NCI-H524 (cell line): ENCODE data around the gene THSD4.
A peak's percentile ranks its signal among the peaks of the same experiment; 100 is the strongest.

Experiments used
- DNase-seq, 2 experiments: peaks; one replicate each; lab custom pipeline; 2025; lab: John Stamatoyannopoulos, UW

The THSD4 gene

DNA sequence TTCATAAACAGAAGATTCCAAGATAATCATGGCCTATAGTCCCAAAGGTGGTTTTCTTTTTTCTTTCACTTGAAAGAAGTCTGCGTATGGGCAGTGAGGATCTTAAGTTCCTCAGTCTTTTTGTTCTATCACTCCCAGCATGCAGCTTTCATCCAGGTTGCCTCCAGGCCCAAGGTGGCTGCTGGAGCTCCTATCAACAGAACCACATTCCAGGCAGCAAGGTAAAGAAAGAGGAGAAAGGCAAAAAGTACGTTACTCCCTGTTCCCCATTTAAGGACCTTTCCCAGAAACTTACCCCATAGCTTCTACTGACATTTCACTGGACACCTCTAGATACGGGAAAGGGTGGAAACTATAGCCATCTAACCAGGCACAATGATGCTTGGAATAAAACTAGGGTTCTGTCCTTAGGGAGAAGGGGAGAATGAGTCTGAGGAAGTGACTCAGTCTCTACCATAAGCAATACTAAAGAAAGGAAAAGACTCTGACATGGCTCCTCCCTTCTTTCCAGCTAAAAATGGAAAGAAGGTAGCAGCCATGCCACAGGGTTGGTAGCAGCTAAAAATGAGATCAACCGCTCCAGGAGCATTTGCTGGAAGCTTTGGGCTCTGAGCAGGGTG is 381.2 kb downstream of the THSD4 start:
- DNase-seq = no peak

DNA sequence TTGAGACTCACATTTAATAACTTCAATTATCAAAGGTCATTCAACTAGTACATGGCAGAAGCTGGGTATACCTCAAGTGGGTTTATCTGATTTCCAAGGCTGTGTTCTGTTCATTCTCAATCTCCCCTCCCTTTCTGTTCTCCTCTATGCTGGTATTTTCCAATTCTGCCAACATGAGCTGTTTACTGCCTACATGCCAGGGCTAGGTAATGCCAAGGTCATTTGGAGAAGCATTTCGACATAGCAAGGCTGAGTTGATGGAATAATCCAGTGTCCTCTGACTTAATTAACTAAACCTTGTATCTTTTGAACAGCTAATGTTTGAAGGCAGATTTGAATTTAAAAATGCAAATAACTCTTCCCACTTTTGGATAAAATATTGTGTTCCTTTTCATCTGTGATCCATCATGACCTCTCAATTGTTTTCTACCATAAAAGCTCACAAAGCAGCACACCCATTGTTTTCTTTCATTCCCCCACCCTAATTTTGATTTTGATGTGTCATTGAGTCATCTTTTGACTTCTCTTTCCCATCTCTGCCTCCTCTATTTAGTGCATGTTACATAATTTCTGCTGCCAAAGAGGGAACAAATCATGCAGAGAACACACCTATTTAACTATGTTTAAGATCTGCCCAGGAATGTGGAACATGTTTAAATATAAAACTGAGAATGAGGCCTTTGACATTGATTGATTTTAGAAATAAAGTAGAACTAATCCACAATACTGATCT is 386.2 kb downstream of the THSD4 start:
- DNase-seq = no peak

DNA sequence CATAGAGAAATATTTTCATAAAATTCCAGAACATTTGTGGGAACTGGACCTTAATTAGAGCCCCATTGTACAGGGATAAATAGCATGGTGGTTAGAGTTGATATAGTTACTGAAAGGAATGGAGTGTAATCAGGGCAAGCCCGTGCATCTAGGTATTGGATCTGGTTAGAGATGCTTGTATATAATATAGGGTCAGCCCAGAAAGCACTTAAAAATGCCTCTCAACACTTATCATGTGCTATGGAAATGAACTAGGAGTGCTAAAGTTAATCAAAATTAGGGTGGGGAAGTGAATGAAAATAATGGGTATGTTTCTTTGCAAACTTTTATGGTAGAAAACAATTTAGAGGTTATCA is 386.8 kb downstream of the THSD4 start:
- no peak for DNase-seq

DNA sequence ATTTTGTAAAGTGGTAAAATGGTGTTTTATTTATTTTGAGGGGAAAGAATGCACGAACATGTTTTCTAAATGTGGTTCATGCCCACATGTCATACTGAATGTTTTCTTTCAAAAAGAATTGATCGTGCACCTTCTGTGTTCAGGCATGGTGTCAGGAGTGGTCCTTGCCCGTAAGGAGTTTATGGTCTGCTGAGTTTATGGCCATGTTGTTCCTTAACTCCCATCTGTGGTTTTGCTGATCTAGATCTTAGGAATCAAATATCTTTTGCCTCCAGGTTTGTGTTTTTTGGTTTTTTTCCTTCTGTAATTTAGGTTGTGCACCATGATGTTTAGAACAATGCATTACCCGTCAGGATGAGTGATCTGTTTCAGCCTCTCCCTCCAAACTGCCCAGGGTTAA is 390.7 kb downstream of the THSD4 start:
- no peak for DNase-seq

DNA sequence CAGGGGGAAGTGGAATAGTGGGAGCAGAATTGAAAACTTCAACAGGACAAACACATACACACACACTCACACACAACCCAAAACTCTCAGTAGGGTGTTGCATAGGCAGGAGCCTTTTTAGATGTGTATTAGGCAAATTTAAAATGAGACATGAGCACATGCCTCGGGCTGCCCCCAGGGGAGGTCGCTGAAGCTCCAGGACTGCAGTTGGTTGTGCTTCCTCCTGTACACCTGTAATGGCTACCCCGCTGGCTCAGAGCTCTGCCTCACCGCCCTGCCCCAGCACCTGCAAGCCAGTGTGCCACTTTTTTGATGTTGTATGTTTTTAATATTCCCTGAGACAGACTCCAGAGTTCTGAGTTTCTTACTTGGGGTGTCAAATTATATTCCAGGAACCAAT is 391.7 kb downstream of the THSD4 start:
- DNase-seq = no peak

DNA sequence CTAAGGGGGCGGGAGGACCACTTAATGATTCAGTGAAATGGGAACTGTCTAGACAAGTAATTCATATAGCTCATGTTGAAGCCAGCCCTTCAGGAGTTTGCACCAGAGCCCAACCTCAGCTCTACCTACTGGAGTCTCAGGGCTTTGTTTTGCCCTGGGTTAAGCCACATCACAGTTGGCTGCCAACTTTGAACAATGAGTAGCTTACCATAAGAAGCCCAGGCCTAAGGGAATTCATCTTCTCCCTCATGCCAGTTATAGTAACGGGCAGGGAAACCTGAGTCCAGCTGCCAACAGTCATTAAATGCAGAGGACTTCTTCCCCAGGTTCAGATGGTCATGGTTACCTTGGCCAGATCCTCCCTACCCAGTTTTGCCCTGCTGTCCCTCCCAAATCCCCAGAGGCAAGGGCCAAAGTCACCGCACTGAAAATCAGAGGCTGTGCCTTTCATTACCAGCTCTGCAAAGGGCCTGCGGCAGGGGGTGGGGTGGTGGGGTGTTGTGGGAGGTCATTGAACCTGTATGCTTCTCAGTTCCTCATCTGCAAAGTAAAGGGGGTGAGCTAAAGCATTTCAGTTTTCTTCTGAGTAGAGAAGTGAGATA is 392.9 kb downstream of the THSD4 start:
- no peak for DNase-seq

DNA sequence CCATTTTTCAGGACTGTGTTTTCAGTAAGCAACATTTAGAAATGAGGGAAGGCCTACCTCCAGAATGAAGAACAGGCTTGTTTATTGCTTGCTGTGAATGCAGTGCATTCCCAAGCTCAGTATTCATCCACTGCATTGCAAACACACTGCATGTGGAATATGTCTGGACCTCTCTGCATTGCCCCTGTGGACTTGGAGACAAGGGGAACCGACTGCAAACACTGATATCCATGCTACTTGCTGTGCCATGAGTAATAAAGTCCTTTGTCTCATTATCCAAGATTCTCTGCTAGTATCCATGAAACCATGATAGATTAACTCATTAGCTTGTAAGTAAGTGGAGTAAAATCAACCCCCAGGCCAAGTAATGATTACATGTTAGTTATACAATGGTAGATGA is 393.9 kb downstream of the THSD4 start:
- DNase-seq = no peak

DNA sequence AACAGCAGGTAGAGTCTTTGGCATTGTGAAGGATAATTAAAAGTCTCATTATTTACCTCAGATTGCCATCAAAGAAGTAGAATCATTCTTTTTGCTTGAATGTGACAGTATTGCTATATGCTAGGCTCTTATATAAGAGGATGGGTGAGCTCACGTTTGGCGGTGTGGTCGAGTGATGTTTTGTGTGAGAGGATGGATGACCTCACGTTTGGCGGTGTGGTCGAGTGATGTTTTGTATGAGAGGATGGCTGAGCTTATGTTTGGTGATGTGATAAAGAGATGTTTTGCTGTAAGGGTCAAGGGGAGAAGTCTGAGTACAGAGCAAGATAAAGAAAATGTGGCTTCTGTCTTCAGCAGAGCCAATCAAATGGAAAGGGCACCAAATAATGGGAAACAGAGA is 395.5 kb downstream of the THSD4 start:
- DNase-seq = no peak

DNA sequence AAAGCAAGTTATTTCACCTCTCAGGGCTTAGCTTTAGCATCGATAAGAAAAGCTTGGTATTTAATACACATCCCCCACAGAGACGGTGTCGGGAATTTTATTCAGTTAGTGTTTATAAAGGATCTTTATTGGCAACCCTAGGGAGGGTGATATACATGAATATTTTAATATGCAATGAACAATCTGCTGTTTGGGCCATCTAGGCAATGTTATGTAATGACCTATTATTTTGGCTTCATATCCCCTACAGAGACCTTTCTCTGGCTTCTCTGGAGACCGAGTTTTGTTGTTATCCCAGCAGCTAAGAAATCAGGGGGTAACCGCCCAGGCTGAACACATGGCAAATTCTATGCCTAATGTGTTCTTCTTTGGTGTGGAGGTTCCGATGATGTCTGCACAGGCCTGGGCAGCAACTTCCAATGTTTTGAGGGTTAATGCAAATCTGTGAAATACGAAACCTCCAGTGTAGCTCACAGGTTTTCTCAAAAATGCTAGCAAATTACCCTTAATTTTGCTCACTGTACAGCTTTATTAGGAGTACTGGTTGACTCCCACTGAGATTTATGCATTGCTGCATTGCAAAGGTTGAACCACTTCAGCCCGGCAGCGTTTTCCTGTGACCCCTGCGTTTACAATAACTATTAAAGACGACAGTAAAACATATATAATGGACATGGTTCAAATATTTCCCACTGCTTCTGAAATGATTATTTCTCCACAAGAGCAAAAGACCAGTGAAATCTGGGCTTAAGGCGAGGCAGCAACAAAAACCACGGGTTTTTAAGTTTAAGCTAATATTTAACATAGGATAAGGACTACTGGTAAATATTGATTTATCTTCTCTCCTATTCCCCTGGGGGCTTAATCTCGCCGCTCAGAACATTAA is 396.8 kb downstream of the THSD4 start:
- DNase-seq = no peak

DNA sequence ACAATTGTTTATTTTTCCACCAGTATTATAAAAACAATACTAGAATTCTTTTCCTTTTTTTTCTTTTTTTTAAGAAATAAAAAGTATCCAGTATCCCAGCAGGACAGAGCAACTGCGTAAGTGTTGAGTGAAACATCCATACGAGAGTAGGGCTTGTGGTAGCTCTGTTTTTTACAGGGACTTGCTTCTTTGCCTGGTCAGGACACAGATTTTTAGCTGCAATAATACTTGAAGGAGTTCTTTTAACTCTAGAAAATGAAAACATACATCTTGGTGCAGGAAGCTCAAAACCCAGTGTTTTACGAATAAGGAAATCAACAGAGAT is 397.4 kb downstream of the THSD4 start:
- no peak for DNase-seq

DNA sequence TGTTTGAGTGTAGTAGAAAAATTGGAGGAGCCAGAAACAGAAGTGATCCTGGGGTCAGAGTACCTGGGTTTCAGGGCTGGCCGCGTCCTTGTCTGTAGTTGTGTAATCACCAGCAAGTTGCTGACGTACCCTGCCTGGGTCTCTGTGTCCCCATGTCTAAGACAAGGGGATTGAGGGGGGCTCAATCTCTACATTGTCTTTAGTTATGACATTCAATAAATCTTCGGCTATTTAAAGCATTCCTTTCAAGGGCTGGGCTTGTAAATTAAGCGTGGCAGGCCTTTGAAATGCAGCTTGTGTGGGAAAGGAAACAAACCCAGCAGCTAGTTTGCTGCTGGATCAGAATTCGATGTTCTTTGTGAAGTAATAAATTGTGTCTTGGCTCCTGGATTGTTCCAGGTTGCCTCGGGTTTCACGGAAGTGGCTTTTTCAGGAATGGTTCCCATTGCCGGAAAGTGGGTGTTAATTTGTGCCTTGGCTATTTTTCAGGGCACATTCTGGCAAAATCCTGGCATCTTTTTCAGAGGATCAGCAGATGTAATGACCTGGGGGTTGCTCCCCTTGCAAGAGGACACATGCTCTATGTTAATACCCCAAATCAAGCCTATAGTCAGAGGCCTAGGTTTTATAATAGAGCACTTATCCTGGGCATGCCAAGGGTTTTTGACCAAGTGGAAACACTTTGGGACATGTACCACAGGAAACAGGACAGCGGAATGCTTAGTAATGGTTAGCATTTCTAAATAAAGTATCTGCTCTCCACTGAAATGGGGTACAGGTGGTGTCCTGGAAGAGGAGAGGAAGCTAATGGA is 400.3 kb downstream of the THSD4 start:
- no peak for DNase-seq

DNA sequence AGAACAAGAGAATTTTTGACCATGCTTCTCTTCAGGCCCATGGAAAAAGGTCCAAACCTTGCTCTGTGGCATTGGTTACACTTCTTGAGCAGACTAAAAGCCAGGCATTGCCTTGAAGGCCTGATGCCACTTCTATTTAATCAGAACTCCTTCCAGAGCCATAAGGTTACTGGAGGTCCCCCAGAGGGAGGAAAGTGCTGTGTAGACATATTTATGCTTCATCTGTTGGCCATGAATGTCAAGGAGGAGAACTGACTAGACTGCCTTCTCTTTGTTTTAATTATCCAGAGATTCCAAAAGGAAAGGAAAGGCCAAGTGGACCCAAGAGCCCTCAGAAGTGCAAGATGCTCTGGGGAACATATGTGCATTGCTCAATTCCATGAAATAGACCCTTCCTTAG is 402.5 kb downstream of the THSD4 start:
- no peak for DNase-seq

DNA sequence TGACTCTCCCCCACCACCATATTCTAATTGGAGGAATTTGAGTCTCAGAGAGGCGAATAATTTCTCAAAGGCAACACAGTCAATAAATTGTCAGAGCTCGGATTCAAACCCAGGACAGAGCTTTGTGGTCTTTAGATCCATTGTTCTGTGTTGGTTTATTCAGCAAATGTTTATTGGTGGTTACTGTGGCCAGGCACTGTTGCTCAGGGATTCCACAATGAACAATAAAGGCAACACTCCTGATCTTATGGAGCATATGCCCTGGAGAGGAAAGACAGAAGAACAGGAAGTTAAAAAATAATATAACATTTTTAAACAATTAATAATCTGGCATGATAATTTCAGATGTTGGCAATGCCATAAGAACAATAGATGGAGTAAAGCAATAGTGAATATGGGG is 403.4 kb downstream of the THSD4 start:
- no peak for DNase-seq

DNA sequence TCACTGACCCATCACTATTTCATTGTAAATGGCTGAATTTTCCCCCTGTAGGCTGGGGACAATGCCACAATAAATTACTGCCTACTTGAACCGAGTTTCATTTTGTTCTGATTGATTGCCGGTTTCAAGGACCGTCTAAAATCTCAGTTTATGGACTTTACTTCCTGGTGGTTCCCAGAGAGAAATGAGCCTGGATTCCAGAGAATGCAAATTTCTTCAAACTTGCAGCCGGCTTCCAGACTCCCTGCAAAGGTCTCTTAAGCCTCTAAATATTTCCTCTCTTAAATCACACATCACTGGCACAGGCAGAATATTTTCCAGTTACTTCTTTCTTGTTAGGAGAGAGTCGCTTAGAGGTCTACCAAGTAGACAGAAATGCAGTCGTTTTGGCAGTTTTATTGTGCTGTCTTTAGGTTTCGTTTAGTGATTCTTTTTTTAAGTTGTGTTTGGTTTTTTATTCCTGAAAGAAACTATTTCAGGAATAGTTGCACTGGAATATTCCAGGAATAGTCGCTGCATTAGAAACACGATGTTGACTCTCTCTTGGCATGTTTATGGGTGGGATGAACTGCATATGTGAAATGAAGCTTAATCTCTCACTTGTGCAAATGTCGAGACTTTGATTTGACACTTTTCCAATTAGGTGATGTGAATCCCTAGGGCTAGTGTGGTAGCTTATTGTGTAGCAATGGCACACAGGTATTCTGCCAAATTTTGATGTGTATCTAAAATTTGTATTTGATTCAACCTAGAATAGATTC is 411.0 kb downstream of the THSD4 start:
- no peak for DNase-seq

DNA sequence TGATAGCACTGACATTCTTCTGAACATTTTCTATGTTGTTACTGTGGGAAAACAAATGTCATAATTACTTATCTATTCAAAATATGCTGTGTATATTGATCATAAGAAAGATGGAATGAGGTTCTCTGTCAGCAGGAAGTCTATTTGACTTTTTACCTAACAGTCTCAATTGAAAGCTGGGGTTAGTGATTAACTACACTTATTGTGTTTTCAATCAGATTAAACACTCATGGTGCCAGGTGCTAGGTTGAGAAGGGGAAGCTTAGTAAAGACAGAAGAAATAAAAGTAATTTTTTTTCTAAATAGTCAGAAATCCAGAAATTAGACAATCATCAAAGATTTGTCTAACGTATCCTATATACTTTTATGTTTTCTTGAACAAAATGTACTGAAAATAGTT is 414.1 kb downstream of the THSD4 start:
- DNase-seq = peak in 1 of 2 experiments; percentile 21

DNA sequence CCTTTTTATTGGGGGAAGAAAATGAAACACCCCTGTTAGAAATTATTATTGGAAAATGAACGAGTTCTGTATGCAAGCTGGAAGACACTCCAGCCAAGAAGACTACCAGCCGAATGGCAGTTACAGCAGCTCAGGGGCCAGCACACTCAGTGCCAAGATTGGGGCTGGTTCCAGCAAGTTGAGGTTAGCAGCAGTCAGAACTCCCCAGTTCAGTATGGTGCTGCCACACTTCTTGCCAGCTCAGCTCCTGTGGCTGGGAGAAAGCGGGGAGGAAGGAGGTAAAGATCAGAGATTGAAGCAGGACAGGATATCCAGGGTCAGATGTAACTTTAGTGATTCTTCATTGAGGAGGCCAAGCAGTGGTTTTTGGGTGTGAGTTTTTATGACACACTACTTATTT is 414.8 kb downstream of the THSD4 start:
- no peak for DNase-seq

DNA sequence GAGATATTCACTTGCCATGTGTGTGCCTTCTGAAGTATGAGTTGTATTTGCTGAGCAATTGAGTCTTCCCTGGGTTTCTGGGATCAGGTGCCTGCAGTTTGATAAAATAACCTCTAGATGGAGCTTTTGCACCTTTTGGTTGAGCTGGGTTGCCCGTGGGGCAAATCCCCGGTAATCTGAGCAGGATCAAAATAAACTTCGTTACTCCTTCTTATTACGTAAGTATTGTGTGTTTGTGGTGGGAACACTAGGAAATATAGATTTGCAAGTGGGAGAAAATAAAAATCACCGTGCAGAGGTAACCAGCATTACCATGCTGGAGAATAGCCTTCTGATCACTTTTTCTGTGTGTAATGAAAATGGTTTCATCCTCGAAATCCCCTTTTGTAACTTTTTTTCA is 417.7 kb downstream of the THSD4 start:
- peak; percentile 33 to 68 for DNase-seq

DNA sequence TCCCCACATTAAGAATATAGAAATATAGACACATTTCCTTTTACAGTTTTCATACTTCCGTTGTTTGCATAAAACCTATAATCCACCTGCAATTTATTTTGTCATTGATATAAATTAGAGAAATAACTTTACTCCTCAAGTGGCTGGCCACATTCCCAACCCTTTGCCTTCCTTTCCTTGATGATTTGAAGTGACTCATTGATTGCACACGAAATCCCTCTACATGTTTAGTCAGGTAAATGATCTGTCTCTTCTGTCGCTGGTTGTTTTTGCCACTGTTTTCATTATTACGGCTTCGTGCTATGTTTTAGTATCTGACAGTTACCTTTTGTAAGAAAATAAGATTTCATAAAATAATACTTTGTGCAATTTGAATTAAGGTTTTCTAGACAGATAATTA is 422.9 kb downstream of the THSD4 start:
- DNase-seq = no peak

DNA sequence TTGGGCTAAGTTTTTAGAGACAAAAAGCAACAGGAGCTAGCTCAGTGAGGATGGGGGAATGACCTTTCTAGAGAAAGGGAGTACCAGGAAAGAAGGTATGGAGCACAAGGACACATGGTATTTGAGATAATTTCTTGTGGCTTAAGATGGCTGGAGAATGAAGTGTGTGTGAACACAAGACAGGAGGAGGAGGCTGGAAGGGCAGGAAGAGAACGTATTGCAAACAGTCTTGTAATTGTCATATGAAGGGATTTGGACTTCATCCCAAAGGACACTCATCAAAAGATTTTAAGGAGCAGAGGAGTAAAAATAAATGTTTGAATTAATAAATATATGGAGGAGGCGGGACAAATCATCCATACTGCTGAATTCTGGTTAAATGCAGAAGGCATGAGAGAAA is 426.5 kb downstream of the THSD4 start:
- DNase-seq = no peak

DNA sequence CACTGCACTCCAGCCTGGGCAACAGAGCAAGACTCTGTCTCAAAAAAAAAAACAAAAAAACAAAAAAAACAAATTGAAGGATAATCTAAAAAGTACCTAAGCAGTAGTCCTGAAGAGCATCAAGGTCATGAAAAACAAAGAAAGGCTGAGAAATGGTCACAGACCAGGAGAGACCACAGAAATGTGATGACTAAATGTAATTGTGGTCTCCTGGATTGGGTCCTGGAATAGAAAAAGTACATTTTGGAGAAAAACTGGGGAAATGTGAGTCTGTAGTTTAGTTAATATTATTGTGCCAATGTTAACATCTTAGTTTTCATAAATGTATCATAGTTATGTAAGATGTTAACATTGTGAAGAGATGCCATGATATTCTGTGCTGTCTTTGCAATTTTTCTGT is 427.6 kb downstream of the THSD4 start:
- DNase-seq = no peak

DNA sequence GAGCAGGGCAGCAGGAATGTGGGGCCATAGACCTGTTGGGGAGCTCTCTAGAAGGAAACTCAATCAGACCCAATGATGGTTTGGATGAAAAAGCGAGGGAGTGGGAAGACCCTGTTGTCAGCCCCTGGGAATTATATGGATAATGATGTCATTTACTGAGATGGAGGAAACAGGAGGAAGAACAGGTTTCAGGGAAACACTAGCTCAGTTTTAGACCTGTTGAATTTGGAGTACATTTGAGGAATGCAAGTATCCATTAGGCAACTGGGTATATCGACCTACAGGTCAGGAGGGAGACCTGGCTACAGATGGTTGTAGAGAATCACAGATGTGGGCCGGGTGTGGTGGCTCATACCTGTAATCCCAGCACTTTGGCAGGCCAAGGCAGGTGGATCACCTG is 428.1 kb downstream of the THSD4 start:
- DNase-seq = no peak
